GM12873 (cell line): Measurements from ENCODE around the gene ACP2.

Experiments used
- TF ChIP-seq, protein P1 (sequence below): IDR thresholded peaks from 2 replicates; pipeline ENCODE4 v1.5.1; 2012; ENCODE audit warnings: low read depth, mild to moderate bottlenecking, moderate library complexity, low read length, control low read depth; ENCODE audit not compliant: insufficient read depth; ENCODE audit errors: missing control alignments

ACP2 gene, protein sequence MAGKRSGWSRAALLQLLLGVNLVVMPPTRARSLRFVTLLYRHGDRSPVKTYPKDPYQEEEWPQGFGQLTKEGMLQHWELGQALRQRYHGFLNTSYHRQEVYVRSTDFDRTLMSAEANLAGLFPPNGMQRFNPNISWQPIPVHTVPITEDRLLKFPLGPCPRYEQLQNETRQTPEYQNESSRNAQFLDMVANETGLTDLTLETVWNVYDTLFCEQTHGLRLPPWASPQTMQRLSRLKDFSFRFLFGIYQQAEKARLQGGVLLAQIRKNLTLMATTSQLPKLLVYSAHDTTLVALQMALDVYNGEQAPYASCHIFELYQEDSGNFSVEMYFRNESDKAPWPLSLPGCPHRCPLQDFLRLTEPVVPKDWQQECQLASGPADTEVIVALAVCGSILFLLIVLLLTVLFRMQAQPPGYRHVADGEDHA

DNA sequence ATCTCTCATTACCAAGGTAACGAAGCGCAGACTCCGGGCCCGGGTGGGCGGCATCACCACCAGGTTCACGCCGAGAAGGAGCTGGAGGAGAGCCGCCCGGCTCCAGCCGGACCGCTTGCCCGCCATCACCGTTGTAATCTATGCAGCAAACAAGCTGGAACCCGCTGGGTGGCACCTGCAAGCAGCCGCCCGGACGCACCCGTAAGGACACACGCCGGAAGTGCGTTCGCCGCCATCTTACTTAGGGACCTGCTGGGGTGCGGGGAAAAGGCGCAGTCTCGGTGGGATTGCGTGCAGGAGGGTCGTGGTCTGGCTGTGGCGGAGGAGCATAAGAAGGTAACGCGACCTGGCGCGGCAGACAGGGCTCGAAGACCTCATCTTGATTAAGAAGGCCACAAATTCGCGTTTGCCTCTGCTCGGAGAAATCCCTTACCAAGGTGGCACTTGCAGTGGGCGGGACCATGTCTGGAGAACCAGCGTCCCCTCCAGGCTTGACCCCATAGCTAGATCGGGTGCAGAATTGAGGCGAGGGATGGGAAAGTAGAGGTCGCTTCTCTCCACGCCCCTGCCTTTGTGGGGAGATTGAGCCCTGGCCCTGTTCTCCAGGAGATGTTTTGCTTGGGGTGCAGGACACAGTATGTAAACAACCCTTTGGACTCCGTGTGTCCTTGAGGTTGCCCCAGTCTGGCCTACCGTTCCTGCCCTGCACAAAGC lies at the start of gene ACP2:
TSS of gene ACP2 (minus strand) at position 151 of the 714 bp plus-strand sequence. CDS start at position 126, 25 bp downstream.
- TF ChIP-seq, protein P1, sequence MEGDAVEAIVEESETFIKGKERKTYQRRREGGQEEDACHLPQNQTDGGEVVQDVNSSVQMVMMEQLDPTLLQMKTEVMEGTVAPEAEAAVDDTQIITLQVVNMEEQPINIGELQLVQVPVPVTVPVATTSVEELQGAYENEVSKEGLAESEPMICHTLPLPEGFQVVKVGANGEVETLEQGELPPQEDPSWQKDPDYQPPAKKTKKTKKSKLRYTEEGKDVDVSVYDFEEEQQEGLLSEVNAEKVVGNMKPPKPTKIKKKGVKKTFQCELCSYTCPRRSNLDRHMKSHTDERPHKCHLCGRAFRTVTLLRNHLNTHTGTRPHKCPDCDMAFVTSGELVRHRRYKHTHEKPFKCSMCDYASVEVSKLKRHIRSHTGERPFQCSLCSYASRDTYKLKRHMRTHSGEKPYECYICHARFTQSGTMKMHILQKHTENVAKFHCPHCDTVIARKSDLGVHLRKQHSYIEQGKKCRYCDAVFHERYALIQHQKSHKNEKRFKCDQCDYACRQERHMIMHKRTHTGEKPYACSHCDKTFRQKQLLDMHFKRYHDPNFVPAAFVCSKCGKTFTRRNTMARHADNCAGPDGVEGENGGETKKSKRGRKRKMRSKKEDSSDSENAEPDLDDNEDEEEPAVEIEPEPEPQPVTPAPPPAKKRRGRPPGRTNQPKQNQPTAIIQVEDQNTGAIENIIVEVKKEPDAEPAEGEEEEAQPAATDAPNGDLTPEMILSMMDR = peak; percentile 60

DNA sequence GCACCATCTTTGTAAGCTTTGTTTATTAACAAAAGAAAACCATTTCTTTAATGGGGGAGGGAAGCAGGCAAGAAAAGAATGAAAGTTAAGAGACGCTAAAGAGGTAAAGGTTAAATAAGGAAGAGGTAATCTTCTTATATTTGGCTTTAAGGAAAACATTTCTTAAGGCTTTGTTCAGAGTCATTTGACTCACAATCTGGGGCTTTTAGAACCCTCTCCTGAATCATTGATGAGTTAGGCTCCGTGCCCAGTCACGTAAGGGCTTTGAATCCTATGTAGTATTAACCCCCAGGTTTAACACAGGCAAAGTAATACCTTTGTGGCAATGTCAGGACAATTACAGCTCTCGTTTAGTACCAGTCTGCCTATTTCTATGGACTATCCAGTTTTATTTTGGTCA lies 47.4 kb upstream of the ACP2 start:
- TF ChIP-seq, protein P1 = no peak

DNA sequence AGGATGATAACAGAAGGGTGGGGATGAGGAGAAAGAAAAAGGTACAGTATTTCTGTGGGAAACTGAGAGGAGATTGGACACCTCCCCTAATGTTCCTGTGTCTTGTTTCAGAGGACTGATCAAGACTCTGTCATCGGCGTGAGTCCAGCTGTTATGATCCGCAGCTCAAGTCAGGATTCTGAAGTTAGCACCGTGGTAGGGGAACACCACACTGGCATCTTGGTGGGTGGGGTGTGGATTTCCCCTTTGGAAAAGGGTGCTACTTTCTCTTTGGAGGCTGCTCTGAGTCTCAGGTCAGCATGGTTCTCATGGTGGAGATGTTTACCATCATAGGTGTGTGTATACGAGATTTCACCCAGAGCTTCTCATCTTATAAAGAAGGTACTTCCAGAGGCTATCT lies 46.8 kb upstream of the ACP2 start:
- TF ChIP-seq, protein P1 = no peak

DNA sequence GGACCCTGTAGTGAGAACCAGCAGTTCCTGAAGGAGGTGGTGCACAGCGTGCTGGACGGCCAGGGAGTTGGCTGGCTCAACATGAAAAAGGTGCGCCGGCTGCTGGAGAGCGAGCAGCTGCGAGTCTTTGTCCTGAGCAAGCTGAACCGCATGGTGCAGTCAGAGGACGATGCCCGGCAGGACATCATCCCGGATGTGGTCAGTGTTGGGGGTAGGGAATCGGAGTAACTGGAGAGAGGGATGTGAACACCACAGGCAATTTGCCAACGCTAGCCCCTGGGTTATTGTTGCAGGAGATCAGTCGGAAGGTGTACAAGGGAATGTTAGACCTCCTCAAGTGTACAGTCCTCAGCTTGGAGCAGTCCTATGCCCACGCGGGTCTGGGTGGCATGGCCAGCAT lies 41.2 kb upstream of the ACP2 start:
- TF ChIP-seq, protein P1 = no peak

DNA sequence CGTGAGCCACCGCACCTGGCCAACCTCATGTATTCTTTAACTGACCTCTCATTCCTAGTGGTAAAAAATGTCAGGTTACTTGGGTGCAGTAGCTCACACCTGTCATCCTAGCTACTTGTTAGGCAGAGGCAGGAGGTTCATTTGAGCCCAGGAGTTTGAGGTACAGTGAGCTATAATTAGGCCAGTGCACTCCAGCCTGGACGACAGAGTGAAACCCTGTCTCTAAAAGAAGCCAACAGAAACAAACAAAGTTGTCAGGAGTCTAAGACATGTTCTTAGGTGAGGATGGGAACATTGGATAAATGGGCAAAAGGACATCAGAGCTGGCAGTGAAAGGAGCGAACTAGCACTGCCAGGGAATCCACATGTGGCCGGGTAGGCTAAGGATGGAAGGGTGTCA lies 39.5 kb upstream of the ACP2 start:
- TF ChIP-seq, protein P1 = no peak

DNA sequence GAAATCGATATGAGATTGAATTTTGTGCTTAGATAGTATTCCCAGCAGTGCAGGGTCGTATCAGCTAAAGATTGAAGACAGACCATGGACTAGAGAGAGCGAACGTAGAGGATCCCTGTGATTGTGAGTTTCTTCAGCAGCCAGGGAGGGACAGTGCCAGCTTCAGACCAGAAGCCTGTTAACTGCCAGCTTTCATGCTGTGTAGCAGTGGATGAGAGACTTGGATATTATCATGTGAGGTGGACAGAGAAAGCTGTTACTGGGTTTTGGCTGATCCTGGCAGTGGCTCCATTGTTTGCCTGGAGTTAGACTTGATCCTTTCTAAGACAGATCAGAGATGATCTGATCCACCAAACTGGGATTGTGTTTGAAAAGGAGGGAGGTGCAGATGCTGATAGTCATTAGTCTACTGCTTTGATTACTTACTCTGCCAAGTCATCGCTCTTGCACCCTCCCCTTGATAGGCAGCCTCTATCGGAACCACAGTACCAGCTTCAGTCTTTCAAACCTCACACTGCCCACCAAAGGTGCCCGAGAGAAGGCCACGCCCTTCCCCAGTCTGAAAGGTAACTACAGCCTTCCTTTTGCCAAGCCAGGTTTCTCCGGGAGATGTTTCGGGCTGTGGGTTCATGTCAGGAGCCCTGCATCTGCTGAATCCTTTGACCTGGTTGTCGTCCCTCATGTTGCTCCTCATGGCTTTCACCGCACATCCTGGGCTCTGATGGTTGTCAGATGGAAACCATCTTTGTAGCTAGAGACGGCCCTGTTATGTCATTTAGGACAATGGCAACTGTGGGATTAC lies 37.6 kb upstream of the ACP2 start:
- TF ChIP-seq, protein P1 = no peak

DNA sequence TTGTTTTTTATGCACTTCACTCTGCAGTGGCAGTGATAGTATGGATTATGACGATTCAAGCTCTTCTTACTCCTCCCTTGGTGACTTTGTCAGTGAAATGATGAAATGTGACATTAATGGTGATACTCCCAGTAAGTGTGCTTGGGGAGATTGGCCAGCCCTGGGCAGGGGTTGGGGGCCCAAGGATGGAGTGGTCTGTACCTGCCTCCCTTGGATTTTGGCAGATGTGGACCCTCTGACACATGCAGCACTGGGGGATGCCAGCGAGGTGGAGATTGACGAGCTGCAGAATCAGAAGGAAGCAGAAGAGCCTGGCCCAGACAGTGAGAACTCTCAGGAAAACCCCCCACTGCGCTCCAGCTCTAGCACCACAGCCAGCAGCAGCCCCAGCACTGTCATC lies 35.5 kb upstream of the ACP2 start:
- TF ChIP-seq, protein P1 = no peak
